IMR-90 (cell line): ENCODE results near the gene GNAI3. TPM values are rescaled to one million over a fixed set of nuclear protein-coding genes. Genes with fewer than 3 reads are reported as not detected.

Experiments
- ATAC-seq: fragments of 200-7000 bp; cut with Tn5 transposase; 2 replicates; pipeline ENCODE4 v1.9.1; 2020; ENCODE audit warnings: low read depth, mild to moderate bottlenecking, moderate library complexity
- BruUV-seq: library from RNA; stranded (reverse); fragments of 400-500 nt; replicated peaks from 2 replicates; lab custom pipeline; 2021; lab: Mats Ljungman, UMichigan
- CTCF ChIA-PET: fragments of 300-600 bp; formaldehyde crosslinking; extraction: SDS; loops from one replicate; lab custom pipeline; 2021; ENCODE audit warnings: antibody characterized with exemption; lab: Yijun Ruan, JAX
- POLR2A ChIA-PET: fragments of 300-600 bp; sonication (Branson Sonifier 250); formaldehyde crosslinking; loops from one replicate; lab custom pipeline; 2022; ENCODE audit warnings: antibody characterized with exemption; ENCODE audit not compliant: unreplicated experiment; lab: Charles Lee
- DNase-seq: peaks from one replicate; pipeline ENCODE4 v3.0.0; 2013
- H2AFZ ChIP-seq: replicated peaks from 2 replicates; pipeline ENCODE3; 2013; ENCODE audit warnings: low read length, mild to moderate bottlenecking; ENCODE audit not compliant: poor library complexity
- H2AK5ac ChIP-seq: 2 replicates; pipeline ENCODE4 v1.6.1; 2013; ENCODE audit warnings: low read depth, low read length, inconsistent platforms
- H2AK9ac ChIP-seq: replicated peaks from 2 replicates; pipeline ENCODE3; 2013; ENCODE audit warnings: mild to moderate bottlenecking, low read depth, low read length, moderate library complexity; ENCODE audit not compliant: poor library complexity
- H2BK120ac ChIP-seq: 2 replicates; pipeline ENCODE4 v1.6.1; 2013; ENCODE audit warnings: low read depth, low read length, inconsistent platforms
- H2BK15ac ChIP-seq: 3 replicates; pipeline ENCODE4 v1.6.1; 2013; ENCODE audit warnings: low read depth, low read length, inconsistent platforms
- H2BK20ac ChIP-seq: 2 replicates; pipeline ENCODE4 v1.6.1; 2013; ENCODE audit warnings: low read depth, mild to moderate bottlenecking, inconsistent platforms, low read length, moderate library complexity
- H2BK5ac ChIP-seq: 2 replicates; pipeline ENCODE4 v1.6.1; 2013; ENCODE audit warnings: mild to moderate bottlenecking, low read depth, low read length, inconsistent platforms; ENCODE audit not compliant: poor library complexity, severe bottlenecking
- H3K14ac ChIP-seq: replicated peaks from 2 replicates; pipeline ENCODE4 v1.6.1; 2013; ENCODE audit warnings: low read depth, low read length, inconsistent platforms
- H3K18ac ChIP-seq: 2 replicates; pipeline ENCODE4 v1.6.1; 2013; ENCODE audit warnings: low read depth, low read length, control low read depth
- H3K23ac ChIP-seq: 2 replicates; pipeline ENCODE4 v1.6.1; 2013; ENCODE audit warnings: low read depth, low read length, inconsistent platforms
- H3K27ac ChIP-seq: 2 replicates; pipeline ENCODE4 v1.5.1; 2013; ENCODE audit warnings: mild to moderate bottlenecking, control low read depth, low read length; ENCODE audit not compliant: insufficient read depth
- H3K27me3 ChIP-seq: 2 replicates; pipeline ENCODE4 v1.6.1; 2013; ENCODE audit warnings: low read length; ENCODE audit not compliant: control insufficient read depth, insufficient read depth
- H3K36me3 ChIP-seq: 2 replicates; pipeline ENCODE4 v1.6.1; 2013; ENCODE audit warnings: low read length, mixed read lengths; ENCODE audit not compliant: control insufficient read depth, insufficient read depth
- H3K4ac ChIP-seq: 2 replicates; pipeline ENCODE4 v1.6.1; 2013; ENCODE audit warnings: low read depth, low read length, inconsistent platforms
- H3K4me1 ChIP-seq: 2 replicates; pipeline ENCODE4 v1.6.1; 2013; ENCODE audit warnings: low read length, mixed read lengths; ENCODE audit not compliant: control insufficient read depth, insufficient read depth
- H3K4me2 ChIP-seq: 2 replicates; pipeline ENCODE4 v1.6.1; 2013; ENCODE audit warnings: low read depth, mild to moderate bottlenecking, control low read depth, low read length, moderate library complexity
- H3K4me3 ChIP-seq: 2 replicates; pipeline ENCODE4 v1.5.1; 2013; ENCODE audit warnings: low read depth, mild to moderate bottlenecking, control low read depth, low read length, moderate library complexity; ENCODE audit not compliant: insufficient read depth
- H3K56ac ChIP-seq: 2 replicates; pipeline ENCODE4 v1.6.1; 2013; ENCODE audit warnings: low read length, inconsistent platforms; ENCODE audit not compliant: insufficient read depth; ENCODE audit errors: extremely low read depth
- H3K79me1 ChIP-seq, 2 experiments: 2 replicates each; pipeline ENCODE4 v1.6.1; 2013; ENCODE audit warnings: low read length in 2 of 2, inconsistent platforms in 1 of 2, low read depth in 1 of 2
- H3K9ac ChIP-seq: 2 replicates; pipeline ENCODE4 v1.6.1; 2013; ENCODE audit warnings: low read depth, low read length, control low read depth
- H3K9me1 ChIP-seq: 2 replicates; pipeline ENCODE4 v1.6.1; 2013; ENCODE audit warnings: low read length, inconsistent platforms; ENCODE audit not compliant: insufficient read depth
- H3K9me3 ChIP-seq: 2 replicates; pipeline ENCODE4 v1.6.1; 2013; ENCODE audit warnings: low read length; ENCODE audit not compliant: control insufficient read depth, insufficient read depth
- H4K20me1 ChIP-seq: 2 replicates; pipeline ENCODE4 v1.6.1; 2013; ENCODE audit warnings: low read length, inconsistent platforms; ENCODE audit not compliant: insufficient read depth
- H4K5ac ChIP-seq: 2 replicates; pipeline ENCODE4 v1.6.1; 2013; ENCODE audit warnings: mild to moderate bottlenecking, low read depth, low read length, control low read depth
- H4K8ac ChIP-seq, 2 experiments: 2 replicates each; pipeline ENCODE4 v1.6.1; 2013; ENCODE audit warnings: low read depth in 2 of 2, low read length in 2 of 2, control low read depth in 1 of 2, inconsistent platforms in 1 of 2
- H4K91ac ChIP-seq: 2 replicates; pipeline ENCODE4 v1.6.1; 2013; ENCODE audit warnings: low read depth, low read length, inconsistent platforms; ENCODE audit not compliant: insufficient read depth
- FOS ChIP-seq: fragments of 150-350 bp; IDR thresholded peaks from 2 replicates; pipeline ENCODE4 v1.6.1; 2016; ENCODE audit warnings: low read depth, low read length
- NFE2L2 ChIP-seq: fragments of 150-350 bp; IDR thresholded peaks from 2 replicates; pipeline ENCODE4 v1.6.1; 2016; ENCODE audit warnings: low read depth, mild to moderate bottlenecking, low read length
- RCOR1 ChIP-seq: IDR thresholded peaks from 2 replicates; pipeline ENCODE4 v1.6.1; 2012; ENCODE audit warnings: mild to moderate bottlenecking, low read length, improper control_type of control experiment; ENCODE audit not compliant: insufficient replicate concordance
- WGBS, 2 experiments: methylation state at CpG; one replicate each; pipeline versions ENCODE4 v1.1.5 to v1.1.7; 2013; ENCODE audit warnings: missing lambda C conversion rate in 2 of 2; ENCODE audit not compliant: insufficient read length in 1 of 2; ENCODE audit errors: extremely low coverage in 2 of 2; 5-methylcytosine and 5-hydroxymethylcytosine counted together
- dilution Hi-C: fragments of 300-500 bp; cut with HindIII; formaldehyde crosslinking; loops from one replicate; pipeline ENCODE4 v1.14.3; 2018; ENCODE audit warnings: low sequenced_read_pairs; ENCODE audit not compliant: unreplicated experiment
- in situ Hi-C: fragments of 300-500 bp; cut with MboI; formaldehyde crosslinking; loops from 3 replicates; pipeline ENCODE4 v1.14.3; 2019; ENCODE audit warnings: low sequenced_read_pairs, inconsistent platforms, mixed read lengths
- intact Hi-C: fragments of 100-400 bp; cut with micrococcal nuclease; formaldehyde crosslinking; loops from 2 replicates; pipeline ENCODE4 v1.10.0; 2022
- polyA plus RNA-seq, 3 experiments: library from polyadenylated mRNA; depleted of rRNA; stranded (reverse); fragments of >200 nt; gene quantifications; 2 replicates each; pipeline ENCODE4 v1.2.3, GENCODE V29; 2012; ENCODE audit warnings: low replicate concordance in 1 of 3
- total RNA-seq: library from RNA; depleted of rRNA; stranded (reverse); fragments of >200 nt; gene quantifications from 2 replicates; pipeline ENCODE4 v1.2.3, GENCODE V29; 2012

The GNAI3 gene
- total and polyA plus RNA-seq, 2 of the 4 experiments (the other 2 are of a cell fraction): 5.9 to 14.9 TPM

DNA sequence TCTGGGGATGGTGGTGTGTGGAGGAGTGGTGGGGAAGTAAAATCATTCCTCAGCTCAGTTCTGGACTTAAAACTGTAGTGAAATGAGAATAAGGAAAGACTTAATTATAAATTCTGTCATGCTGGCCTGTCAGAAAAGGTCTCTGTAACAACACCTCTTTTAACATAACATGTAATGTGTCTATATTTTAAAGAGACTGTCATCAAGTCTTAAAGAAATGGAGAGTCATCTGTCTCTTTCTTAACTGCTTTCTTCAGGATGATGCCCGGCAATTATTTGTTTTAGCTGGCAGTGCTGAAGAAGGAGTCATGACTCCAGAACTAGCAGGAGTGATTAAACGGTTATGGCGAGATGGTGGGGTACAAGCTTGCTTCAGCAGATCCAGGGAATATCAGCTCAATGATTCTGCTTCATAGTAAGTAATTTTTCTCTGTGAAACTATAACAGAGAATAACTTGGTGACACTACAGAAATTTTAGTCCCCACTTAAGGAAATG lies 30.6 kb downstream of the GNAI3 start:
- no peak overlapping the region for H2AK5ac ChIP-seq
- H2AK9ac ChIP-seq: no peak overlapping the region
- no peak overlapping the region for H4K5ac ChIP-seq
- peak overlapping the region; percentile 39 for H2BK5ac ChIP-seq
- H3K27me3 ChIP-seq: no peaks in the 10 kb centered on the region
- no CpG with 5 or more reads among the region's 3 CpGs for WGBS, 2 experiments
- POLR2A ChIA-PET: interaction anchor here (0.6 kb wide), 1 partner anchor 21 kb away, joined by 4 read pairs; no protein-coding TSS in a partner anchor
- no peak overlapping the region for H4K8ac ChIP-seq
- DNase-seq (peak; percentile 46), ATAC-seq (peak; percentile 60)
- no peak overlapping the region for H3K9ac ChIP-seq
- in situ Hi-C loops: no loop called here
- no peak overlapping the region for H2BK20ac ChIP-seq
- H3K79me1 ChIP-seq: peaks cover 27 to 69% of the 10 kb centered on the region in 2 experiments
- H3K18ac ChIP-seq: no peak overlapping the region
- no peak overlapping the region for H3K4ac ChIP-seq
- dilution Hi-C loops: no loop called here
- intact Hi-C loops: no loop called here
- H2BK120ac ChIP-seq: no peak overlapping the region
- no peak for TF ChIP-seq FOS
- no peak for TF ChIP-seq RCOR1
- no peak for TF ChIP-seq NFE2L2
- no peak overlapping the region for H3K27ac ChIP-seq
- no peak overlapping the region for H4K91ac ChIP-seq
- H3K4me2 ChIP-seq: no peak overlapping the region
- no peak overlapping the region for H3K14ac ChIP-seq
- H2AFZ ChIP-seq: no peak overlapping the region
- no peak overlapping the region for H3K23ac ChIP-seq
- CTCF ChIA-PET: interaction anchor here (0.6 to 0.9 kb wide), 2 partner anchors 16 to 514 kb away, joined by 3 read pairs; no protein-coding TSS in a partner anchor
- BruUV-seq: no TSS peak
- H3K4me1 ChIP-seq: peaks cover 8% of the 10 kb centered on the region
- H3K9me3 ChIP-seq: no peaks in the 10 kb centered on the region
- peaks cover 16% of the 10 kb centered on the region; the same call in 1 of the 2 replicates for H4K20me1 ChIP-seq
- no peak overlapping the region for H3K4me3 ChIP-seq
- no peak overlapping the region for H2BK15ac ChIP-seq
- H3K36me3 ChIP-seq: peaks cover 16% of the 10 kb centered on the region
- peaks cover 8% of the 10 kb centered on the region; the same call in 1 of the 2 replicates for H3K9me1 ChIP-seq
- no peak overlapping the region for H3K56ac ChIP-seq
